Activated CD8-positive, alpha-beta memory T cell treated with anti-CD3 and anti-CD28 coated beads for 36 hours (primary cell): ENCODE data around the gene FBXO3. TPM values are rescaled to one million over a fixed set of nuclear protein-coding genes. Genes with fewer than 3 reads are reported as not detected.

Experiments used
- CTCF ChIA-PET: fragments of 350-600 bp; sonication (Branson Sonifier 250); formaldehyde crosslinking; loops from one replicate; lab custom pipeline; 2021; ENCODE audit warnings: antibody characterized with exemption; lab: Charles Lee
- POLR2A ChIA-PET: fragments of 350-600 bp; sonication (Branson Sonifier 250); formaldehyde crosslinking; loops from one replicate; lab custom pipeline; 2021; ENCODE audit warnings: antibody characterized with exemption; lab: Charles Lee
- total RNA-seq, 2 experiments: library from RNA; stranded (reverse); gene quantifications; one replicate each; pipeline ENCODE4 v1.2.3, GENCODE V29; 2021

Gene FBXO3
- total RNA-seq, 2 experiments from 2014 or later = 18.1 to 18.3 TPM

DNA sequence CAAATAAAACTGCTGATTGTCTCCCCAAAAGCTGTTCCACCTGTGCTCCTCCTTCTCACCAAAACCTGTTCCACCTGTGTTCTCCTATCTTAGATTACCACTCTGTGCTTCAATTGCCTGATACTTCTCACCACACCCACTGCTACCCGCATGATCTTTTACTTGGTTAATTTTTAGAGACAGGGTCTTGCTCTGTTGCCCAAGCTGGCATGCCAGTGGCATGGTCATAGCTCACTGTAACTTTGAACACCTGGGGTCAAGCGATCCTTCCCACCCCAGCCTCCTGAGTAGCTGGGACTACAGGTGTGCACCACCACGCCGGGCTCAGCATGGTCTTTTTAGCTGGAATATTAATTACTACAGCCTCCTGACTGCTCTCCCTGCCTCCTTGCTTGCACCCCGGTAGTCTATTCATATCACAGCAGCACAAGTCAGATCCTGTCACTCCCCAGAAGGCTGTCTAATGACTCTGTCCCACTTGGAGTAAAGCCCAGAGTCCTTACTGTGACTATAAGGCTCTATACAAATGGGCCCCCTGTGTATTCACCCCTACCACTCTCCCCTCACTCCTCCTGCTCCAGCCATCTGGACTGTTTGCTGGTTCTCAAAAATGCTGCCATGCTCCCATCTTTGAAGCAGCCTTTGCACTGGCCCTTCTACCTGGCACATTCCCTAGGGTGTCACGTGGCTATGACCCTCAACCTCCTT lies 77.2 kb downstream of the FBXO3 start:
- ChIA-PET CTCF (no interaction called here), POLR2A (no interaction called here)

DNA sequence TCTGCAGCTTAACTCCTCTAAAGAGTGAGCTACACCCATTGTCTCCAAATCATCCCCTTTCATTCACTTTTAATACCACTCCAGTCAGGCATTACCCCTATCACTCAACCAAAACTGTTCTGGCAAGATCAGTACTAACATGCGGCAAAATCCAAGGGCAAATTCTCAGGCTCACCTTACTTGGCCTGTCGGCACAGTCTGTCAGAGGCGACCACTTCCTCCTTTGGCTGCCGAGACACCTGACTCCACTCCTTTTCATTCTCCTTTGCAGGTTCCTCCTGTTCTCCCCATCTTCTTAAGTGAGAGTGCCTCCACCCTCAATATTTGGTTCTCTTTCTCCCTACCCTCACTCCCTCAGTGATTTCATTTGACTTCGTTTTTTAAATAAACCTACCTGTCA lies 77.9 kb downstream of the FBXO3 start:
- ChIA-PET CTCF (no interaction called here), POLR2A (no interaction called here)

DNA sequence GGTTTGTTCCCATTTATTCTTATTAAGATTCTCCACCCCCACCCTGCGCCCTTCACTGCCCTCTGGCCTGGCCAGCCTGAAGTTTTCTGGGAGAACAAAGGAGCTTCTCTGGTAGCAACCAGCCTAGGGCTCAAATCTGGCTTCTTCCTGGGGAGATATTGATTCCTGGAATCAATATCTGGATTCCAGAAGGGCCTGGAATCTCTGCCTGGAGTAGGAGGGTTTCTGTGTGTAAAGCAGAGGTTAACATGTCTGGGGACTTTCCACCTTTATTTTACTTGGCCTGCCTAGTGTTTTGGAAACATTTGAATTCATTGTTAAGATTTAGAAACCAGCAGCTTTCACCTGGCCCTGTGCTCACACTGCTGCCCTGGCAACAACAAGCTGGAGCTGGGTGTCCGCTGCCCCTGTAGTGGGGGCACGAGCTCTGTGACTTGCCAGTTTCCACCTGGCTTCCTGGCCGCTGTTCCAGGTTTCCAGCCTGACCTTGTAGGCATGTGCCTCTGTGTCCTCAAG lies 79.2 kb downstream of the FBXO3 start:
- CTCF ChIA-PET = no interaction called here
- POLR2A ChIA-PET = no interaction called here

DNA sequence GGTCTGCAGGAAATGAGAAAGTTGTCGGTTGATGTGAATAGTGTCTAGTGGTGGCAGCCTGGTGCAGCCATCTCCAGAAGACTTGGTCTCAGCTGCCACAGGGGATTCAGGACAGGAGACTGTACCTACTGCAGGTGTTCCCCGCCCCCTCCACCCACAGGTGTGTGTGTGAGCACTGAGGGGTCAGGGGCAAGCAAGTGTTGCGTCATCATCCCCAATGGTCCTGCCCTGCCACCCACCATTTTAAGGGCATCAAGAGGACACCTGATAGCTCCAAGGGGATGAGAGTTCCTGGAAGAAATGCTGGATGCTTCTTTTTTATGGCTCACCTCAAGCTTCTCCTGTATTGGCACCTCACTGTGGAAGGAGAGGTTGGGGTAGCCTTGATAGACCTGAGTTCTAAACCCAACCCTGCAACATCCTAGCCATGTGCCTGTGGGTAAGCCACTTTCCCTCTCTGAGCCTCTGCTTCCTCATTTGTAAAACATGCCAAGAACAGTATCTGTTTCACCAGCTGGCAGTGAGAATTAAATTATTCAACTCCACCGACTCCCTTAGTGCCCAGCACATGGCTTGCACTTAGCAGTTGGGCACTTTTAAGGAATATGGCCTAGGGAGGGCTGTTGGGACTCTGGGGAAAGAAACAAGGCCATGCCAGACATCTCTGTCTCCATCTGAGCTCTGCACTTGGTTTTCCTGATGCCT lies 79.8 kb downstream of the FBXO3 start:
- CTCF ChIA-PET = no interaction called here
- POLR2A ChIA-PET = no interaction called here

DNA sequence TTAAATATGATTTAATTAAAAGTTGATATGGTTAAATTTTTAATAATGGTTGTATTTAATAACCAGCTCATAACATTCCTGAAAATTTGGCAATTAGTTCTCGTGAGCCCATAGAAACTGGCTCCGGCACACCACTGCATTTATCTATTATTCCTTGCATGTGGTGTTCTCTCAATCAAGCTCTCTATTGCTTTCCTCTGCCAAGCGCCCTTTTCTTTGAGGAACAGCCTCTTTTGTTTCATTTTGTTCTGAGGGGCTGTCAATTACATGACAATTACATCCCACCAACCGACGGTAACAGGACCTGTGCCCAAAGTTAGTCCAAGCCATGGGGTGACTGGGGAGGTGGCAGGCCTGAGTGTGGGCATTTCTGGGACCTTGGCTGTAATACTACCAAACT lies 81.8 kb downstream of the FBXO3 start:
- ChIA-PET POLR2A (no interaction called here), CTCF (no interaction called here)

DNA sequence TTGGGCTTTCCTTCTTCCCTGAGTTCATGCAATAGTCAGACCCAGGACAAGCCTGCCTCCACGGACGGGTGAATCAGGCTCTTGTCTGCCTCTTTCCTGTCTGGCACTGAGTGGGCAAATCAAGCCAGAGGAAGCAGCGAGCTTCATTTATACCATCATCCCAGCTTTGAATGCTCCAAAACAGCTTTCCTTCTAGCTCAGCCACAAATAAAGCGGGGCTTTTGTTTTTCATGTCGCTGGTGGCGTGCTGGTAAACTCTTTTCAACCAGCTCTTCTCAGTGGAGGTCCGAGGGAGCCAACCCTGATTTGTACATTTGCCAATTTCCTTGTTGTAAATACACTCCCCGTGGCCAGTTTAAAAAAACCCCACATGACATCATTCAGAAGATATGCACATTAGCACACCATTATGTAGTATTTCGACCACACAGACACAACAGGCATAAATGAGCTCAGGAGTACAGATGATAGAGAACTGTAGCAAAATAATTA lies 82.3 kb downstream of the FBXO3 start:
- POLR2A ChIA-PET = no interaction called here
- CTCF ChIA-PET = no interaction called here

DNA sequence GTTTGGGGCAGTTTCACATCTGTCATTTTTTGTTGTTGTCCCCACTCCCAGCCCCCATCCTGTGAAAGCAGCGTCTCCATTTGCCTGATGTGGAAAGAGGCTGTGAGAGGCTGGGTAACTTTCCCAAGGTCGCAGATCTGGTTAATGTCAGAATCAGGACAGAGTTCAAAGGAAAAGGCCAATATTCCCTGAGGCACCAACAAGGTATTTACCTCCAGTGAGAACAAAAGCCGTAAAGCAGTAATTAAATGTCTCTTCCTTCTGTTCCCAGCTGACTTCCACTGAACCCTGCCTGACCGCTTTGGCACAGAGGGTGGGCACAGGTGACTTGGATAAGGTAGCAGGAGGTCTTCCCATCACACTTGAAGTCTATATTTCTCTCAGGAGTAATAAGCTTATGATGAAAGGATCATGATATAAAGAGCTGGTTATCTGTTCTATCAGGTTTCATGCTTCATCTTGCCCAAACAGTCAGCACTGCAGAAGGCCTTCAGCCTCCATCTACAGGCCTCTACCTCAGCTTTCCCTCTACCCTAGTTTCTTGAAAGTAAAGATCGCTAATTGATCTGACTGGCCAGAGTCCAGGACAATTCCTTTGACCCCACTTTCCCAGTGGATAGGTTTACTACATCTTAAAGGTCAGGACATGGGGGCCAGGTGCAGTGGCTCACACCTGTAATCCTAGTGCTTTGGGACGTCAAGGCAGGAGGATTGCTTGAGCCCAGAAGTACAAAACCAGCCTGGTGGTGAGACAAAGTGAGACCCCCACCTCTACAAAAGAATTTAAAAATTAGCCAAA lies 83.1 kb downstream of the FBXO3 start:
- ChIA-PET POLR2A (no interaction called here), CTCF (no interaction called here)

Other genes starting within 250 kb of the FBXO3 start
- not detected for gene C11orf91, start 73.7 kb downstream of the FBXO3 start, total RNA-seq
- 10 to 100 TPM; 26.4 to 27.4 TPM for gene CD59, start 38.1 kb downstream of the FBXO3 start, total RNA-seq
- under 1 TPM in 1 of 2 experiments, not detected in 1; 0.13 TPM for gene LMO2, start 117.6 kb upstream of the FBXO3 start, total RNA-seq